Gastroesophageal sphincter (tissue), 4 donors: ENCODE results near the gene THBS3. TPM values are rescaled to one million over a fixed set of nuclear protein-coding genes. Genes with fewer than 3 reads are reported as not detected.
"Not testable (repeated sequence)": the region's sequence is repeated elsewhere in the genome, so short reads cannot be mapped to it uniquely, and the experiment has no call there.

ENCODE experiments used
- ATAC-seq: fragments of 150-250 bp; one replicate; pipeline ENCODE4 v1.9.1; 2016; ENCODE audit warnings: mild to moderate bottlenecking, moderate library complexity
- H3K27ac ChIP-seq, 4 donors: fragments of 200-600 bp; sonication (generic) in 3 of 4; 1 replicate in 3 of 4; 2 replicates in 1 of 4; pipeline ENCODE4 v1.5.1; 2016 to 2019
- H3K27me3 ChIP-seq: fragments of 200-600 bp; sonication (generic); one replicate; pipeline ENCODE4 v1.5.1; 2019
- H3K36me3 ChIP-seq, 2 donors: fragments of 200-600 bp; sonication (generic); one replicate each; pipeline ENCODE4 v1.5.1; 2019; ENCODE audit warnings: control low read depth in 1 of 2
- H3K4me1 ChIP-seq, 3 donors: fragments of 200-600 bp; sonication (generic); 1 replicate in 2 of 3; 2 replicates in 1 of 3; pipeline ENCODE4 v1.5.1; 2016 to 2019; ENCODE audit warnings: control low read depth in 2 of 3
- H3K4me3 ChIP-seq, 2 donors: fragments of 200-600 bp; sonication (generic); one replicate each; pipeline ENCODE4 v1.5.1; 2019; ENCODE audit warnings: mild to moderate bottlenecking in 1 of 2, moderate library complexity in 1 of 2
- H3K9me3 ChIP-seq, 3 donors: fragments of 200-600 bp; sonication (generic); one replicate each; pipeline ENCODE4 v1.5.1; 2017 to 2019; ENCODE audit warnings: control low read depth in 2 of 3
- EP300 ChIP-seq: sonication (generic); formaldehyde crosslinking; IDR thresholded peaks from one replicate; pipeline ENCODE4 v1.6.1; 2017; ENCODE audit warnings: antibody characterized with exemption, mild to moderate bottlenecking
- POLR2A ChIP-seq, 2 donors: fragments of 450-650 bp; IDR thresholded peaks; one replicate each; pipeline ENCODE4 v1.6.1; 2017; ENCODE audit warnings: antibody characterized with exemption in 2 of 2, mild to moderate bottlenecking in 2 of 2, moderate library complexity in 1 of 2
- POLR2AphosphoS5 ChIP-seq: sonication (generic); formaldehyde crosslinking; IDR thresholded peaks from one replicate; pipeline ENCODE4 v1.6.1; 2017; ENCODE audit warnings: antibody characterized with exemption
- WGBS, 2 donors: methylation state at CpG; one replicate each; pipeline ENCODE4 v1.1.5; 2018; ENCODE audit warnings: low coverage in 1 of 2; 5-methylcytosine and 5-hydroxymethylcytosine counted together
- total RNA-seq, 4 donors: library from RNA; depleted of rRNA; stranded (reverse); fragments of >200 nt; gene quantifications; one replicate each; pipeline ENCODE4 v1.1.0, GENCODE V29; 2016
- TF ChIP-seq, protein P1 (sequence below), 4 experiments: fragments of 200-600 bp in 2 of 4; fragments of 450-650 bp in 2 of 4; sonication (generic) in 1 of 4; IDR thresholded peaks; one replicate each; pipeline ENCODE4 v1.5.1; 2017 to 2019; ENCODE audit warnings: antibody characterized with exemption in 4 of 4, mild to moderate bottlenecking in 2 of 4, moderate library complexity in 2 of 4

THBS3 gene
- total RNA-seq, 4 donors from 2014 or later, result 17.9 to 25.6 (median 20.1) TPM

DNA sequence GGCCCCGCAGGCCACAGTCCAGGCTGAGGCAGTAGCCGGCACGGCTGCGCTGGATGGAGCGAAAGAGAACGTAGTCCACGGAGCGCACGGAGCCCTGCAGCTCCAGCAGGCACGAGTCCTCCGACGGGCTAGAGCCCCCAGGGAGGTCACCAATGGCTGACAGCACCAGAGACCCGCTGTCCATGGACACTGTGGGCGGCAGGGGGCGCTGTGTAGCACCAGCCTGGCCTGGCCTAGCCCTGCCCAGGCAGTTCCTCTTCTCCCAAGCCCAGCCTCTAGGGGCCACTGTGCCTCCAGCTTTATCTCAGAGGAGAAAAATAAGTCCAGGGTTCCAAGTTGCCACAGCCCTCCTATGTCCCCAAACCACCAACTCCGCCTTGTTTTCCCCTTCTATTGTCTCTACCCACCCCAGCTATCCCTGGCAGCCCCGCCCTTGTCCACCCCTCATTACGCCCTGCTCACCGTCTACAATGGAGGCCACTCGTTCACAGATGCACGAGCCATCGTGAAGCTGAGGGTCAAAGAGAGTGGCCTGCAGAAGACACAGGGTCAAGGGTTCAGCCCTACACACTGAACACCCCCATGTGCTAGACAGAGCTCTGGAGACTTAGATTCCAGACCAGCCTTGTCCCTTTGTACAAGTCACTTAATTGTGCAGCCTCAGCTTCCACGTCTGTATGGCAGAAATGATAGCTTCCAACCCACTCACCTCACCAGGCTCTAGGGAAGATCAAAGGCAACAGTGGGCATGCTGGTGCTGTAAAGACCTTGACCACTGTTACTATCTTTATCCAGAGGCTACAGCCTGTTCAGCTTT, 43.1 kb upstream of the THBS3 start:
- H3K27ac ChIP-seq, result peak overlapping the region in 3 of 4 donors; percentile 45 to 70 (median 68)
- H3K9me3 ChIP-seq, result no peaks in the 10 kb centered on the region
- whole genome bisulfite sequencing, 2 donors, result 35% methylated on average over 4 of the region's 23 CpGs; no CpG with 5 or more reads in 1 of the 2 donors
- peaks cover 0 to 46% (median 24%) of the 10 kb centered on the region in 3 donors for H3K4me1 ChIP-seq
- no peaks in the 10 kb centered on the region for H3K27me3 ChIP-seq
- peak; percentile 76 for ATAC-seq
- H3K4me3 ChIP-seq, result peak overlapping the region in 1 of 2 donors; percentile 39
- peak; percentile 35 for TF ChIP-seq POLR2AphosphoS5
- TF ChIP-seq POLR2A (IDR thresholded peaks at IDR 0.05), result no peak
- no peak for TF ChIP-seq EP300
- TF ChIP-seq, protein P1, sequence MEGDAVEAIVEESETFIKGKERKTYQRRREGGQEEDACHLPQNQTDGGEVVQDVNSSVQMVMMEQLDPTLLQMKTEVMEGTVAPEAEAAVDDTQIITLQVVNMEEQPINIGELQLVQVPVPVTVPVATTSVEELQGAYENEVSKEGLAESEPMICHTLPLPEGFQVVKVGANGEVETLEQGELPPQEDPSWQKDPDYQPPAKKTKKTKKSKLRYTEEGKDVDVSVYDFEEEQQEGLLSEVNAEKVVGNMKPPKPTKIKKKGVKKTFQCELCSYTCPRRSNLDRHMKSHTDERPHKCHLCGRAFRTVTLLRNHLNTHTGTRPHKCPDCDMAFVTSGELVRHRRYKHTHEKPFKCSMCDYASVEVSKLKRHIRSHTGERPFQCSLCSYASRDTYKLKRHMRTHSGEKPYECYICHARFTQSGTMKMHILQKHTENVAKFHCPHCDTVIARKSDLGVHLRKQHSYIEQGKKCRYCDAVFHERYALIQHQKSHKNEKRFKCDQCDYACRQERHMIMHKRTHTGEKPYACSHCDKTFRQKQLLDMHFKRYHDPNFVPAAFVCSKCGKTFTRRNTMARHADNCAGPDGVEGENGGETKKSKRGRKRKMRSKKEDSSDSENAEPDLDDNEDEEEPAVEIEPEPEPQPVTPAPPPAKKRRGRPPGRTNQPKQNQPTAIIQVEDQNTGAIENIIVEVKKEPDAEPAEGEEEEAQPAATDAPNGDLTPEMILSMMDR (IDR thresholded peaks at IDR 0.05), result peak in 3 of 4 experiments; percentile 99 to 100 (median 99)
- peaks cover 0 to 24% of the 10 kb centered on the region in 2 donors for H3K36me3 ChIP-seq

DNA sequence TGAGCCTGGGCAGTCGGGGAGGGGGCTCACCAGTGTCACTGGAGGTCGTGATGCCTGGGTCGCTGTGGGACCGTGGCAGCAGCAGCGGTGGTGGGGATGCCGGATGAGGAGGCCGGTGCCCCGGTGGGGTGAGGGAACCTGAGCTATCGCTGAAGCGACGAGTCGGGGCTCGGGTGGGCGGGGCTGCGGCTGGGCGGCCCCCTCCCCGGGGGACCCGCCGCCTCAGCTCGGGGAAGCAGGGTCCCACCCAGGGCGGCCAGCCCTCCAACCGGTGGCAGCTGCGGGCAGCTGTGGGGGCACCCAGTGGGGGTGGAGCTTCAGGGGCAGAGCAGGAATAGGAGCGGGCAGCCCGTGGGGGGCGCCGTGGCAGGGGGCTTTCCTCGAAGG, 42.5 kb upstream of the THBS3 start:
- Histone ChIP-seq H3K4me3 (peak overlapping the region in 1 of 2 donors; percentile 39), H3K27ac (peak overlapping the region in 3 of 4 donors; percentile 45 to 70 (median 68)), H3K36me3 (peaks cover 0 to 24% of the 10 kb centered on the region in 2 donors), H3K9me3 (no peaks in the 10 kb centered on the region), H3K27me3 (no peaks in the 10 kb centered on the region), H3K4me1 (peaks cover 0 to 49% (median 24%) of the 10 kb centered on the region in 3 donors)
- no CpG with 5 or more reads among the region's 28 CpGs for WGBS, 2 donors
- no peak for ATAC-seq
- TF ChIP-seq POLR2A (IDR thresholded peaks at IDR 0.05), result no peak
- no peak for TF ChIP-seq EP300
- no peak for TF ChIP-seq POLR2AphosphoS5
- TF ChIP-seq, protein P1 (IDR thresholded peaks at IDR 0.05), result no peak

DNA sequence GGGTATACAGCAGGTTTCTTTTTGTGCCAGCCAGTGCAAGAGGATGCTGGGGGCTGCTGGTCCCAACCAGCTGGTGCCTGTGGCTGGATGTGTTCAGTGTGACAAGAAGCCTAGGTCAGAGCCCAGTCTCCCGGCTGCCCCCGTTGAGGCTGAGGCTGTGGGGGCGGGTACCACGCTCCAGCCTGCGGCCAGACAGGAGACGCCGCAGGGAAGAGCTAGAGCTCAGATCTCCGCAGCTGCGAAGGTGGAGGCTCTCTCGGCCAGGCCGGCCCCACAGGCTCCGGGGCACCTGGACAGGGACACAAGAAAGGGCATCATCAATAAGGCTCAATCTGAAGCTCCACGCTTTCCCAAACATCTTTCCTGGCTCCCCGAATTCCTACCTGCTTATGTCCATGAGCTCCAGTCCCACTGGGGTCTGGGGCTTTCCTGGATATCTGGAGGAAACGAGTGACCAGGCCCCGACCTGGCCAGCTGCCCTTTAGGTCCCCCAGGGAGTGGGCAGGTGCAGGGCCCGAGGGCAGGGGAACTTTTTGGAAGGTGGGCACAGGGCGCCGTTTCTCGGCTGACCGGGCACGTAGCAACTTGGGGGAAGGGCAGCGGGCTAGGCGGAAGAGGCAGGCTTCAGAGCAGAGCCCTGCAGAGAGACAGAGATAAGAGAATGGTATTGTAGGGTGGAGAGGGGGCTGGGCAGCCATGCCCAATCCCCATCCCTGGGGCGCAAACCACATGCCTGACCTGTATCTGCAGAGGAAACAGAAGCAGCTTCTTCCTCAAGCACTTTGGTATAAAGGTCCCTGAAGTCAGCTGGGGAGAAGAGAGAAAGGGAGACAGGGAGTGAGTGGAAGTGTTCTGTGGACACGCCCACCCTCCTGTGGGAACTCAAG, 40.2 kb upstream of the THBS3 start:
- Histone ChIP-seq H3K36me3 (peaks cover 0 to 24% of the 10 kb centered on the region in 2 donors), H3K27ac (no peak overlapping the region), H3K4me1 (peaks cover 0 to 46% (median 19%) of the 10 kb centered on the region in 3 donors), H3K4me3 (no peak overlapping the region), H3K27me3 (no peaks in the 10 kb centered on the region), H3K9me3 (no peaks in the 10 kb centered on the region)
- 80 to 100% methylated on average over 1 to 9 of the region's 26 CpGs for WGBS, 2 donors
- ATAC-seq, result no peak
- no peak for TF ChIP-seq EP300
- no peak for TF ChIP-seq POLR2AphosphoS5
- TF ChIP-seq POLR2A (IDR thresholded peaks at IDR 0.05), result no peak
- TF ChIP-seq, protein P1 (IDR thresholded peaks at IDR 0.05), result no peak

DNA sequence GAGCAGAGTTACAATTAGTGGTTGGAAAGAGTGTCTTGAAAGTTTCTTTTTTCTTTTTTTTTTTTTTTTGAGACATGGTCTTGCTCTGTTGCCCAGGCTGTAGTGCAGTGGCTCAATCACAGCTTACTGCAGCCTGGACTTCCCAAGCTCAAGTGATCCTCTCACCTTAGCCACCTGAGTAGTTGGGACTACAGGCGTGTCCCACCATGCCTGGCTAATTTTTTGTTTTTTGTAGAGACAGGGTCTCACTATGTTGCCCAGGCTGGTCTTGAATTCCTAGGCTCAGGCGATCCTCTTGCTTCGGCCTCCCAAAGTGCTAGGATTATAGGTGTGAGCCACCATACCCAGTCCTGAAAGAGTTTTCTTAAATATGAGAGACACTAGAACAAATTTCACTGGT, 39.1 kb upstream of the THBS3 start:
- not testable (repeated sequence) for H3K27me3 ChIP-seq, H3K27ac ChIP-seq, ATAC-seq, H3K9me3 ChIP-seq, H3K4me3 ChIP-seq
- WGBS, 2 donors, result 100% methylated on average over 1 of the region's 3 CpGs; no CpG with 5 or more reads in 1 of the 2 donors
- Histone ChIP-seq H3K4me1 (peaks cover 0 to 51% (median 22%) of the 10 kb centered on the region in 3 donors), H3K36me3 (peaks cover 0 to 24% of the 10 kb centered on the region in 2 donors)

DNA sequence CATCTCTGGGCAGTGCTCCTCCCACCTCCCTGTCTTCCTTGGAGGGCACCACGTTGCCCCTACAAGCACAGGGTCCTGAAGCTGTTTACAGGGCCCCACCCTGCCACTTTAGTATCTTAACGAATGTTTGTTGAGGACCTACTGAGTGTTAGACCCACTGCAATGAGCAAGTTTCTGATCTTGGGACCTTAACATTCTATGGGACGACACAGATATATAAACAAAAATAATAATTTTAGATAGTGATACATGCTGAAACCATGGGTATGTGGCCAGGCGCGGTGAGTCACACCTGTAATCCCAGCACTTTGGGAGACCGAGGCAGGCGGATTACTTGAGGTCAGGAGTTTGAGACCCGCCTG, 37.4 kb upstream of the THBS3 start:
- Histone ChIP-seq H3K27ac (peak overlapping the region; percentile 78 to 90 (median 88)), H3K27me3 (no peaks in the 10 kb centered on the region), H3K4me1 (peaks cover 0 to 50% (median 15%) of the 10 kb centered on the region in 3 donors), H3K36me3 (peaks cover 0 to 24% of the 10 kb centered on the region in 2 donors), H3K4me3 (peak overlapping the region; percentile 49 to 55), H3K9me3 (no peaks in the 10 kb centered on the region)
- ATAC-seq, result no peak
- WGBS, 2 donors, result 56 to 67% methylated on average over 3 to 7 of the region's 8 CpGs
- TF ChIP-seq POLR2AphosphoS5, result no peak
- TF ChIP-seq, protein P1 (IDR thresholded peaks at IDR 0.05), result no peak
- TF ChIP-seq EP300, result no peak
- TF ChIP-seq POLR2A (IDR thresholded peaks at IDR 0.05), result no peak
